Kidney tubule cell (primary cell): Measurements from ENCODE around the gene GTPBP4.

Experiments
- DNase-seq: peaks from one replicate; pipeline ENCODE4 v3.0.0-alpha.2; 2018; ENCODE audit warnings: low spot score

Gene GTPBP4

GRCh38 chr10:987870-988666 lies at the start of gene GTPBP4:
Gene GTPBP4 (plus strand): TSS chr10:988434. CDS start chr10:988480, 46 bp downstream.
- DNase-seq = peak; percentile 97

DNA sequence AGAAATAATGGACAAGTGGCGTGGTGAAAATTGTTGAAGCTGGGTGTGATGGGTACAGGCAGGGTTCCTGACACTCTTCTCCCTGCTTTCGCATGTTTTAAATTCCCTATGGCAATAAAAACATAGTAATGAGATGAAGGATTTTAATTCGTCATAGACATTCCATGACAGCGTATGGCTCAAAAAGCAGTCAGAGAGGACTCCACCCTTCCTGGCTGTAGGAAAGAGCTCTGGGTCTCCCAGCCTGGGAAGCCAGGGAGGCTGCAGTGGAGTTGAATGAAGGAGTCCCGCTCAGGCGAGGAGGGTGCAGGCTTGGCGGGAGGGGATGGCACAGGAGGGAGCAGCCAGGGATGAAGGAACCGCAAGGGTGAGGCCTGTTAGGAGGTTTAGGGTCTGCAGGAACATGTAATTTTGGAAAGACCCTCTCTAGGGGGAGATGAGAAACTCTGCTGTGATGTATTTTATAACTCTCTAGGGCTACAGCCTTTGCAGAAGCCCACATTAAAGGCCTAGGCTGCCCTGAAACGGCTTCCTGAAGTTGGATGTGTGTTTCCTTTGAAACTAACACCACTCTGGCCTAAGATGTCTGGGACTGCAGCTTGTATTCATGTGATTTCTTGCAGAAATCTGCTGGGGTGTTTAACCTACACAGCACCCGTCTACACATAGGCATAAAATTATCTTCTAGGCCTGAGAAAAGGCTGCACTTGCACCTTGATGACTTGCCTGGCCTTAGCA lies 49.1 kb upstream of the GTPBP4 start:
- DNase-seq = no peak

DNA sequence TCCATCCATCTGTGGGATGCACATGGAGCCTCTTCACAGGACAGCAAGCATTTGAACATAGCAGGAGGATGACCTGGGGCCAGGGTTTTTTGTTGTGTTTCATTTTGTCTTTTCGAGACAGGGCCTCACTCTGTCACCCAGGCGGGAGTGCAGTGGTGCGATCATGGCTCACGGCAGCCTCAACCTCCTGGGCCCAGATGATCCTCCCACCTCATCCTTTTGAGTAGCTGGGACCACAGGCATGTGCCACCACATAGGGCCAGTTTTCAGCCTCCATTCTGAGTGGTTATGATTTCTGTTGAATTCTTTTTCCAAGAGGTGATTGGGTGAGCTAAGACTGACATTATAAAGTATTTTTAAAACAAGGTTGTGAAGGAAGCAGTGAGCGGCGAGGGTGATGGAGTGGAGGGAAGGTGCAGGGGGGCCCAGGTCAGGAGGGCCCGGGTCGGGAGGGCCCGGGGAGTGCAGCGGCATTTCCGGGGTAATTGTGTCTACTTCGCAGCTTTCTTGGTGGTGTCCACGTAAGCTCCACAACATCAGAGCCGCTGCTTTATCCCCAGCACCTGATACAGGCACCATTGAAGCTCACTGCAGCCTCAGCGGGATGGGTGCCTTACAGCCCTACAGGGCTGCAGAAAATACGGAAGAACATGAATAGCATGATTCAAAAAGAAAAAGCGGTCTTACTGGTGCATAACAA lies 44.8 kb upstream of the GTPBP4 start:
- DNase-seq = no peak

DNA sequence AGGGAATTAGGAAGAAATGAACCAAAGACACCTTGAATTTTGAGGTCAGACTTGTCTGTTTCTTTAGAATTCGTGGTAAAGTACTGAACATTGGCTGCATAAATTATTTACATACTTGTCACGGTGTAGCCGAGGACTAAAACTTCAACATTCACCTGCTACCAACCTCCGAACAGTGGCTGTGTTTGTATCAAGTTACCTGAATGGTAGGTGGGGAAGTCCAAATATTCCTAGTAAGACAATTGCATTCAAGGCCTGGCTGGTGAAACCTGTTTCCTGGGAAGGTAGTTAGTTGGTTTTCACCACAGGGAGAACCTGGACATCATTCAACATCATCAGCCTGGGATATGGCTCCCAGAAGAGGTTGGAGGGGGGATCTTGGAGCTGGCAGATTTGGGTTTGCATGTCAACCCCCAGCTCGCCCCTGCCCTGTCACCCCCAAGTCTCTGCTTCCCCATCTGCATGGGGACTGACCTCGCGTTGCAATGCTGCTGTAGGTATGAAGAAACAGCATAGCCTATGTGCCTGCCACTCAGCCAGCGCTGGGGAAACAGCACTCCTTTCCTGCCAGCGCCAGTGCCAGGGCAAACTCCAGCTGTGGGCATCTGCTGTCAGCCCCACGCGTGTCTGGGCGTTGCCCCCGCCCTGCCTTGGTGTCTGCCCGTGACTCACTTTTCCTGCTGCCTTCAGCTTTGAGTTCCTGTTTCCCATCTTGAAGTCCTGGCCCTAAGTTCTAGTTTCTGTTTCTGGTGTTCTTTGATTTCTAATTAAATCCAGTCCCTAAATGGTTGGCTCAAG lies 44.0 kb upstream of the GTPBP4 start:
- DNase-seq = peak; percentile 47

GRCh38 chr10:945778-946177 lies 42.5 kb upstream of the GTPBP4 start:
- no peak for DNase-seq

- DNase-seq = no peak
These were observed 41.2 kb upstream of the GTPBP4 start for GRCh38 chr10:947051-947450.

DNA sequence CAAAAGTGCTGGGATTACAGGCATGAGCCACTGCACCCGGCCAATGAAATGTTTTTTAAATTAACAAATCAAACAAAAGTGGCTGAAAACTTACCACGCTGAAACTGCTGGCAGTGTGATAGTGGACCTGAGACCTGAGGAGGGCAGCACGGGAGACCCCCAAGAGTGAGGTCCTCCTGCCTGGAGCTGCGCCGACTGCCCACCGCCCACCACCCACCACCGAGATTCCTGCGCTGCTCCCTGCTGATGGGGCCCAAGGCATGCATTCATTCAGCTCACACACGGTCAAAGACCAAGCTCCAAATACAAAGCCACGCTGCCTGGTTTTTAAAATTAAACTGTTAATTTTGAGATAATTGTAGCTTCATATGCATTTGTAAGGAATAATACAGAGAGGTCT lies 40.4 kb upstream of the GTPBP4 start:
- DNase-seq = no peak

DNA sequence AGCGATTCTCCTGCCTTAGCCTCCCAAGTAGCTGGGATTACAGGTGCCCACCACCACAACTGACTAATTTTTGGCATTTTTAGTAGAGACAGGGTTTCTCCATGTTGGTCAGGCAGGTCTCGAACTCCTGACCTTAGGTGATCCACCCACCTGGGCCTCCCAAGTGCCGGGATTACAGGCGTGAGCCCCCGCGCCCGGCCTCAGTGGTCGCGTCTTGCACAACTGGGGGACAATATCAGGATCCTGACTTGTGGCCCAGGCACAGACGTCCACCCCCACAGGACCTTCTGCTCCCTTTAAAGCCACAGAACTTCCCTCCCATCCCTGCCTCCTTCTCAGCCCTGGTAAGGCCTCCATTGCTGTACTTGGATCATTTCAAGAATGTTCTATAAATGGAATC lies 39.9 kb upstream of the GTPBP4 start:
- DNase-seq = no peak

- no peak for DNase-seq
These were observed 38.8 kb upstream of the GTPBP4 start for GRCh38 chr10:949446-949845.

- no peak for DNase-seq
These were observed 34.4 kb upstream of the GTPBP4 start for GRCh38 chr10:953836-954235.

- DNase-seq = no peak
These were observed 33.8 kb upstream of the GTPBP4 start for GRCh38 chr10:954396-954795.

DNA sequence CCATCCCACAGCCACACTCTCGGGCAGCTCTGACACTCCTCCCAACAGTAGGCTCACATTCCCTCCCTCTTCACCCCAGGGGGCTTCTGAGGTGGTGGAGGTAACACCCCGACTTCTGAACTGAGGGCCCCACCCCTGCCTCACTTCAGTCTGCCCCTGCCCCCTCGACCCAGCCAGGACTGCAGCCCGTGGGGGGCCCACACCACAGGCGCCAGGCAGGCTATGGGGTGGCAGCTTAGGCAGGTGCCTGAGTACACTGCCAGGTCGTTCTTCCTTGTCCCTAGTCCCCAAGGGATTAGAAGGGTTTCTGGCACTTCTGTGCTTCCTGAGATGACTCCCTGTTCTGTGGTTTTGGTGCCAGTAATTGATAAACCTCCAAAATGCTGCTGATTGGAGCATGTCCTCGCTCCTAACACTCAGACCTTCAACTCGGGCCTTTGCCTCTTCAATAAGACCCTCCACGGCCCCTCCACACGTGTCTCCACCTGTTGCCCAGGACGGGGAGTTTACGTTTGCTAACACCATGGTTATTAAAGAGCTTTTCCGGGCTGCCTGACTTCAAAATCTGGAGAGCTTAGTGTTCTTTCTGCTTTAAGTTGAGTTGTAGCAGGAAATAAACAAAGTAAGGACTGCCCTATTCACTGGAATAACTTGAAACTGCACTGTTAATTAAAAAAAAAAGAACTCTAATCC lies 33.0 kb upstream of the GTPBP4 start:
- DNase-seq = no peak

- no peak for DNase-seq
These were observed 32.4 kb upstream of the GTPBP4 start for GRCh38 chr10:955820-956217.

- DNase-seq = no peak
These were observed 30.1 kb upstream of the GTPBP4 start for GRCh38 chr10:958106-958505.

DNA sequence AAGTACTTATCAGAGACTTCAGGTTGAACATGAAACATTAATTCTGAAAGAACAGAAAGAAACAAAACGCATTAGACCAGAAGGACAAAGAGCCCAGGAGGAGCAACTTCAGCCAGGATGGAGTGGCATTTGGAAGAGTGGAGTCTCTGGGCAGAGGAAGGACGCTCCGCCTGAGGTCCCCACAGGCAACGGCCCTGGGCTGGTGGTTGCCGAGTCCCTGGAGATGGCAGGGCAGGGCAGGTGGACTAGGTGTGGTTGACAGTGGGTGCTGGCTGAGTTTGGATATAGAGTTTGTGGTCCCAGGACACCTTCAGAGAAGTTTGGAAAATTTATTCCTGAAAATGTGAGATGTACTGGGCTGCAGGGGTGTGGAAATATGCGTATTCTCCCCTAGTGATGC lies 29.4 kb upstream of the GTPBP4 start:
- DNase-seq = no peak

DNA sequence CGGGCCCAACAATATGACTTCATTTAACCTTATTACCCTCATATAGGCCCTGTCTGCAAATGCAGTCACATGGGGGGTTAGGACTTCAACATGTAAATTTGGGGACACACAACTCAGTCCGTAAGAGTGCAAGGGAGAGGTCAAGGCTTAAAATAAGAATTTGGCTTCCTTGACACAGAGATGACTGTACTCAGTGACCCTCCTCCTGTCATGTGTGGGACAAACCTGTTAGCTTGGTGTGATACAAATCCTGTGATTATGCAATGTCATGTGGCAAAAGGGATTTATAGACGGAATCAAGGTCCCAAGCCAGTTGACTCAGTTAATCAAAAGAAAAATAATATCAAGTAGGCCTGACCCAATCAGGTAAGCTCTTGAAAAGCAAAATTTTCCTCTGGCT lies 25.9 kb upstream of the GTPBP4 start:
- no peak for DNase-seq

DNA sequence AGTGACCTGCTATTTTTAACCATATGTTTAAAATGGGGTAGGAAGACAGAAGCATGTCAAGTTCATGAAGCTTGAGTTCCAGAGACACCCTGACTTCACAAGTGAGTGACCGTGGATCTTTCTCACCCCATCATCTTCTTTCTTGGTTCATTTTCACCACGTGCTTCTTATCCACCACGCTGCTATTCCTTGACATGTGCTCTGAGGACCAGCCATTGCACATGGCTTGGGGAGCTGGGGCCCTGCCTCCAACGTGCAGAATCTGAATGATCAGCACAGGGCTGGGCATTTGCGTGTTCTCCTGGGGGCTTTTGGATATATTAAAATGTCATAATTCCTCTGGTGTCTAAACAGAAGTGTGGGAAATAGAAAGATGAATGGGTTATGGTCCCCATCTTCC lies 25.0 kb upstream of the GTPBP4 start:
- DNase-seq = no peak

DNA sequence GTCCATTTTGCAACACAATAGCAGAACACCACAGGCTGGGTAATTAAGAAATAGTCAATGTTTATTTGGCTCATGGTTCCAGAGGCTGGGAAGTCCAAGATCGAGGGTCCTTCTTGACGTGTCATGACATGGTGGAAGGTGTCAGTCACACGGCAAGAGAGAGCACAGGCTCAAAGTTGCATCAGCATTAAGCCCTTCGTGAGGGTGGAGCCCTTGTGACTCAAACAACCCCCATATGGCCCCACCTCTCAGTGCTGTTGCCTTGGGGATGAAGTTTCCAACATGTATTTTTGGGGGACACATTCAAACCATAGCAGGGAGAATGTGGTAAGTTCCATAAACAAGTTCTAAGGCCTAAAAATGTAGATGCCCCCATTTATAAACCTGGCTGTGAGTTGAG lies 24.6 kb upstream of the GTPBP4 start:
- no peak for DNase-seq

DNA sequence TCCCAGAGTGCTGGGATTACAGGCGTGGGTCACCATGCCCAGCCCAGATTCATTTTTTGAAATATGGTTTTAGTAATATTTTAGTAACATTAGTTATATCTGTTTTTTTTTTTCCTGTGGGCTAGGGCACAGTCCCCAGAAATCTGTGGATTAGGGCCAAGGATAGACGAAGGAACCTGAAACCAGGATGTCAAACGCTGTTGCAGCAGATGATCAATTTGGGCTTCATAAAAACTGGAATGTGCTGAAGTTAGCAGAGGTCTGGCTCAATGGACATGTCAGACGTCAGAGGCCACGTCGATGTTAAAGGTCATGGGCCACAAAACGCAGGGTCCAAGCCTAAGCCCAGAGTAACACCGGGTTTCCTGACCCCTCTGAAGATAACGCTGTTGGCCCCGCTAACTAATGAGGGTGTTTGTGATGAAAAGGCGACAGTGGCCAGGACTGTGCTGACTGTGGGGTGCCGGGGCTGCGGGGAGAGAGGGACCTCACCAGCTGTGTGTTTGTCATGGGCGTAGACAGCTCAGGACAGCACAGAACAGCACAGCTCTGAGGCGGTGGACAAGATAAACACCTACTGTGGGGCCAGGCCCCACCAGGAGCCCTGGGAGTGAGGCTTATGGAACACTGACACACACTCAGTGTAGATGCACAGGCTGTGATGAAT lies 23.8 kb upstream of the GTPBP4 start:
- DNase-seq = no peak

GRCh38 chr10:964988-965417 lies 23.2 kb upstream of the GTPBP4 start:
- DNase-seq = no peak
